MM.1S (cell line): Measurements from ENCODE around the gene DCTN3.

ENCODE experiments used
- CTCF ChIP-seq: fragments of 300-600 bp; sonication (generic); IDR thresholded peaks from 2 replicates; pipeline ENCODE4 v1.5.1; 2016; ENCODE audit warnings: antibody characterized with exemption, low read length, mixed read lengths
- EZH2 ChIP-seq: fragments of 300-600 bp; sonication (generic); optimal IDR thresholded peaks from 2 replicates; pipeline ENCODE3; 2017; ENCODE audit warnings: low read depth, mild to moderate bottlenecking, antibody characterized with exemption, low read length, mixed read lengths

- TF ChIP-seq CTCF = no peak
- no peak for TF ChIP-seq EZH2
Observed at GRCh38 chr9:34580358-34580757, 39.9 kb downstream of the DCTN3 start.
